ENCODE data around the gene CACNA1A.

- TF ChIP-seq USF2 (IDR thresholded peaks at IDR 0.05; ENCODE audit: low read depth, low read length) (no peak), RCOR1 (IDR thresholded peaks at IDR 0.05; ENCODE audit: insufficient replicate concordance, low read length) (no peak), CTCF (conservative IDR thresholded peaks at IDR 0.05; ENCODE audit: low read depth, low read length) (no peak), CEBPB (IDR thresholded peaks at IDR 0.05; ENCODE audit: low read depth, low read length) (no peak), RAD21 (IDR thresholded peaks at IDR 0.05; ENCODE audit: low read length) (no peak), MAZ (IDR thresholded peaks at IDR 0.05; ENCODE audit: borderline replicate concordance, low read depth, low read length) (no peak), SMC3 (IDR thresholded peaks at IDR 0.05; ENCODE audit: low read depth, low read length) (no peak), FOS (IDR thresholded peaks at IDR 0.05; ENCODE audit: low read depth, low read length) (no peak), POLR2A (IDR thresholded peaks at IDR 0.05; ENCODE audit: low read depth, low read length) (no peak), BHLHE40 (IDR thresholded peaks at IDR 0.05; ENCODE audit: low read depth, low read length) (no peak), MXI1 (IDR thresholded peaks at IDR 0.05; ENCODE audit: borderline replicate concordance, low read depth, low read length) (no peak), ELK1 (IDR thresholded peaks at IDR 0.05; ENCODE audit: borderline replicate concordance, low read depth, low read length) (no peak)
These were observed 280.1 kb downstream of the CACNA1A start for GRCh38 chr19:13225973-13226865.

Measured in IMR-90 (cell line).